ENCODE data around the gene ACP5.
"Not testable (repeated sequence)": the region's sequence is repeated elsewhere in the genome, so short reads cannot be mapped to it uniquely, and the experiment has no call there.

Gene ACP5

GRCh38 chr19:11612816-11613511 is 35.5 kb upstream of the ACP5 start:
- DNase-seq = no peak
- H3K4me3 ChIP-seq (ENCODE audit: low read depth, low read length) = no peak overlapping the region
- peaks cover 39% of the 10 kb centered on the region for H3K36me3 ChIP-seq (replicated peaks)
- in situ Hi-C loops (cut with HindIII; ENCODE audit: low pct_ligation_motif_present, low sequenced_read_pairs) = no loop called here
- no peak for TF ChIP-seq CTCF (IDR thresholded peaks at IDR 0.05; ENCODE audit: low read depth, low read length, missing control alignments)
- H3K27ac ChIP-seq = no peak overlapping the region
- no peaks in the 10 kb centered on the region for H3K27me3 ChIP-seq (replicated peaks)

GRCh38 chr19:11611730-11612129 is 34.3 kb upstream of the ACP5 start:
- TF ChIP-seq CTCF (IDR thresholded peaks at IDR 0.05; ENCODE audit: low read depth, low read length, missing control alignments) = no peak
- Histone ChIP-seq H3K27ac (no peak overlapping the region), H3K4me3 (ENCODE audit: low read depth, low read length) (no peak overlapping the region), H3K27me3 (replicated peaks) (no peaks in the 10 kb centered on the region), H3K36me3 (replicated peaks) (peaks cover 28% of the 10 kb centered on the region)
- in situ Hi-C loops (cut with HindIII; ENCODE audit: low pct_ligation_motif_present, low sequenced_read_pairs) = no loop called here
- DNase-seq = no peak

- no peak for DNase-seq
- Histone ChIP-seq H3K27me3 (replicated peaks) (no peaks in the 10 kb centered on the region), H3K36me3 (replicated peaks) (peaks cover 17% of the 10 kb centered on the region), H3K4me3 (ENCODE audit: low read depth, low read length) (no peak overlapping the region), H3K27ac (no peak overlapping the region)
- in situ Hi-C loops (cut with HindIII; ENCODE audit: low pct_ligation_motif_present, low sequenced_read_pairs) = no loop called here
- TF ChIP-seq CTCF (IDR thresholded peaks at IDR 0.05; ENCODE audit: low read depth, low read length, missing control alignments) = no peak
Measured at GRCh38 chr19:11606484-11606883, 29.0 kb upstream of the ACP5 start.

DNA sequence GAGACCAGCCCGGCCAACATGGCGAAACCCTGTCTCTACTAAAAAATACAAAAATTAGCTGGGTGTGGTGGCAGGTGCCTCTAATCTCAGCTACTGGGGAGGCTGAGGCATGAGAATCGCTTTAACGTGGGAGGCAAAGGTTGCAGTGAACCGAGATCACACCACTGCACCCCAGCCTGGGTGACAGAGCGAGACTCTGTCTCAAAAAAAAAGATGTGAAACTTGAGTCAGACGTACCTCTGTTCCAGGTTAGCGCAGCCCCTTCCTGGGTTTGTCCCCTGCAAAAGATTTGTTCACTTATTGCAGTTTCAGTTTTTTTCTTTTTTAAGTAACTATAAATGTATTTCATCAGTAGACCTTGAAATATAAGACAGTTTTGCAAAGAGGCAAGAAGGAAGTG is 22.3 kb upstream of the ACP5 start:
- H3K27ac ChIP-seq; H3K27me3 ChIP-seq (replicated peaks); H3K4me3 ChIP-seq (ENCODE audit: low read depth, low read length); H3K36me3 ChIP-seq (replicated peaks); in situ Hi-C loops (cut with HindIII; ENCODE audit: low pct_ligation_motif_present, low sequenced_read_pairs); DNase-seq: not testable (repeated sequence)

- H3K4me3 ChIP-seq (ENCODE audit: low read depth, low read length) = no peak overlapping the region
- in situ Hi-C loops (cut with HindIII; ENCODE audit: low pct_ligation_motif_present, low sequenced_read_pairs) = no loop called here
Measured at GRCh38 chr19:11598746-11599145, 21.3 kb upstream of the ACP5 start.

GRCh38 chr19:11598103-11598483 is 20.6 kb upstream of the ACP5 start:
- Histone ChIP-seq H3K4me3 (ENCODE audit: low read depth, low read length) (peak overlapping the region; percentile 89), H3K27me3 (replicated peaks) (no peaks in the 10 kb centered on the region), H3K36me3 (replicated peaks) (peaks cover 6% of the 10 kb centered on the region), H3K27ac (peak overlapping the region; percentile 98)
- TF ChIP-seq CTCF (IDR thresholded peaks at IDR 0.05; ENCODE audit: low read depth, low read length, missing control alignments) = no peak
- peak; percentile 2 for DNase-seq
- in situ Hi-C loops (cut with HindIII; ENCODE audit: low pct_ligation_motif_present, low sequenced_read_pairs) = no loop called here

More at GRCh38 chr19:11598746-11599145, 21.3 kb upstream of the ACP5 start:
- H3K36me3 ChIP-seq (replicated peaks) = peaks cover 6% of the 10 kb centered on the region
- DNase-seq = no peak
- H3K27ac ChIP-seq = no peak overlapping the region
- TF ChIP-seq CTCF (IDR thresholded peaks at IDR 0.05; ENCODE audit: low read depth, low read length, missing control alignments) = no peak
- H3K27me3 ChIP-seq (replicated peaks) = no peaks in the 10 kb centered on the region

Measured in brain microvascular endothelial cell (primary cell).